ENCODE measurements around the gene ZNF469.

Gene ZNF469

GRCh38 chr16:88346680-88347505 is 35.9 kb upstream of the ZNF469 start:
- no peak for DNase-seq (ENCODE audit: low read depth)

- DNase-seq (ENCODE audit: low read depth), result no peak
Observed at GRCh38 chr16:88347656-88348376, 34.9 kb upstream of the ZNF469 start.

GRCh38 chr16:88348377-88349152 is 34.2 kb upstream of the ZNF469 start:
- no peak for DNase-seq (ENCODE audit: low read depth)

GRCh38 chr16:88349153-88349902 is 33.4 kb upstream of the ZNF469 start:
- no peak for DNase-seq (ENCODE audit: low read depth)

DNA sequence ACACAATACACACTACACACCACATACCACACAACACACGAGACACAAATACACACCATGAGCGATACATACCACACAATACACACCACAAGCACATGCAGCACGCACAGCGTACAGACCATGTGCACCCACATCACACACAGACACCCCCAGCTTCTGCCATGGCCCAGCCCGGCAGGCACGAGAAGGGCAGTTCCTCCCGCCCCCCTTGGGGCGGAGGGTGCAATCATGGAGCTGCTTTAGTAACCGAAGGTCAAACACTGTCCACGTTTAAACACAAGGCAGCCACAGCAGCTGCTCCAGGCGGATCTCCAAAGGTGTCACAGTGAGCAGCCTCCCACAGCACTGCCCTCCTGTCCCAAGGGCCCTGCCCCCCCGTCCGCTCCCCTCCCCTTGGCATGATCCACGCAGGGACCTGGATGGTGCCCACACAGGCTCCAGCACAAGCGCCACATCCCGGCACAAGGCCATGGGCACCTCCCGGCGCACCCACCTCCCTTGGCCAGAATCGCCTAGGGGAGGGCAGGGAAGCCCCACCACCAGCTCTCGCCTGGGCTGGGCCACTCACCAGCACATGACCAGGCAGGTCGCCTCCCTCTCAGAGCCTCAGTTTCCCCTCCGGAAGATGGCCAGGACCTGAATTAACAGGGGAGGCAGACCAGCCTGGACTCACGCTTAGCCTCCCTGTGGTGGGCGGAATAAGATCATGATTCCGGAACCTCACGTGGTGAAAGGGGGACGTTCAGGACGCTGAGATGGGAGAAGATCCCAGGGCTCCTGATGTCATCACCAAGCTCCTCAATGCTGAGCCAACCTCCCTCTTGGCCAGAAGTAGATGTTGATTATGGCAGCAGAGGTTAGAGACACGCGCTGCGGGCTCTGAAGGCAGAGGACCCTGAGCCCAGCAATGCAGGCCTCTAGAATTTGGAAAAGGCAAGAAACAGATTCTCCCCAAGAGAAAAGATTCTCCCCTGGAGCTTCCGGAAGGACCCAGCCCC is 32.6 kb upstream of the ZNF469 start:
- DNase-seq (ENCODE audit: low read depth), result no peak

GRCh38 chr16:88350922-88351321 is 31.8 kb upstream of the ZNF469 start:
- no peak for DNase-seq (ENCODE audit: low read depth)

GRCh38 chr16:88351491-88352101 is 31.2 kb upstream of the ZNF469 start:
- no peak for DNase-seq (ENCODE audit: low read depth)

DNA sequence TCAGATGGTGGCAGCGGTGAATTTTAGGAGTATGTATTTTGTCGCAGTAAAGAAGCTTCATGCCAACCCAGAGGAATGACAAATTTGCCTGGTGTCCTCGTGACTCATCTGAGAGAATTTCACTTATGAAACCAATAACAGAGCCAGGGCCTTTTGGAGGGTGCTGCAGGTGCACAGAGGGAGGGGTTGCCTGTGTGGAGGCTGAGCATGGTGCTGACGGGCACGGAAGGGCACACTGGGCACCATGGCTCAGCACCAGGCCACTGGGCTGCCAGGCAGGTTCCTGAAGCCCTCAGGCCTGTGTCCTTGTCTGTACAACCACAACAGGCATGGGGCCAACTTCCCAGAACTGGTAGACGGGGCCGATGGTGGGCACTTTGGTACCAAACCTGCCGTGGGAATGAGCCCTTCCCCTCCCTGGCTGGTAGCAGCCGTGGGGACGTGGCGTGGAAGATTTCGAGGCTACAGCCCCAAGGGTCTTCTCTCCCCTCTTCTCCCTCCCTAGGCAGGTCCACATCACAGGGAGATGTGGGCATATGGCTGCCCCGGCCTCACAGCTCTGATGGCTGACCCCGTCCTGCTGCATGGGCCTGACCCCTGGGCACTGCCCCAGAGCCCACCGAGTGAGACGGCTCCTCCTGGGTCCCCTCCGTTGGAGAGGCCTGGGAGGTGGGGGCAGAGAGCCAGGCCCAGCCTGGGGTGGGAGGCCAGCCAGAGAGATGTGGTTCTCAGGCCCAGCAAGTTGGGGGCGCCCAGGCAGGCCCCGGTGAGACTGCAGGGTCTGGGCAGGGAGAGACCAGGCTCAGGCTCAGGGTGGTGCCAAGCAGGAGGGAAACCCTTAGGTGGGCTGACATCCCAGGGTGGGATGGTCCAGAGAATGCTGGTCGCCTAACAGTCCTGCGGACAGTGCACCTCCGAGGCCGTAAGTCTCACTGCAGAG is 30.2 kb upstream of the ZNF469 start:
- DNase-seq (ENCODE audit: low read depth), result no peak

GRCh38 chr16:88353232-88353631 is 29.5 kb upstream of the ZNF469 start:
- no peak for DNase-seq (ENCODE audit: low read depth)

DNA sequence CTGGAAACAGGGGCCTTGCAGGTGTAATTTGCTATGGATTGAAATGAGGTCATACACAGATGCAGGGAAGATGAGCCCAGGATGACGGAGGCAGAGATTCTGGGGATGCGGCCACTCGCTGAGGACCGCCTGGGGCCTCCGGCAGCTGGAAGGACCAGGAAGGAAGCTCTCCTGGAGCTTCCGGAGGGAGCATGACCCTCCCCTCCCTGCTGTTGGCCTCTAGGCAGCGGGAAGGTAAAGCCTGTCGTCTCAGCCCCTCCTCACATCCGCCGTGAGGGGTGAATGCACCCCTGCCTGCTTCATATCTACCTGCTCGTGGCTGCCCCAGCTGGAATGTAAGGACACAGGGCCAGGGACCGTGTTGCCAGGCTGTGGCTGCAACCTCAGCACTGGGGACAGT is 29.1 kb upstream of the ZNF469 start:
- no peak for DNase-seq (ENCODE audit: low read depth)

GRCh38 chr16:88354229-88355092 is 28.3 kb upstream of the ZNF469 start:
- DNase-seq (ENCODE audit: low read depth), result no peak

DNA sequence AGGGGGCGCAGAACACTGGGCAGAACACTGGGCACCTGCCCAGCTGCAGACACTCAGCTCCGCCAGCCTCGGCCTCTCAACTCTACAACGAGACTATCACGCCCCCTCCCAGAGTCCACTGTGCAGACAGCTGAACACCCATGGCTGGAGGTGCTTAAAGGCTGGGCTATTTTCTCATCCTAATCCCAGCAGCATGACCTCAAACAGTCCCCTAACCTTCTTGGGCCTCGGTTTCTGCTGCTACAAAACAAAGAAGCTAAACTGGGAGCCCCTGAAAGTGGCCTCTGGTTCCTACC is 27.7 kb upstream of the ZNF469 start:
- no peak for DNase-seq (ENCODE audit: low read depth)

DNA sequence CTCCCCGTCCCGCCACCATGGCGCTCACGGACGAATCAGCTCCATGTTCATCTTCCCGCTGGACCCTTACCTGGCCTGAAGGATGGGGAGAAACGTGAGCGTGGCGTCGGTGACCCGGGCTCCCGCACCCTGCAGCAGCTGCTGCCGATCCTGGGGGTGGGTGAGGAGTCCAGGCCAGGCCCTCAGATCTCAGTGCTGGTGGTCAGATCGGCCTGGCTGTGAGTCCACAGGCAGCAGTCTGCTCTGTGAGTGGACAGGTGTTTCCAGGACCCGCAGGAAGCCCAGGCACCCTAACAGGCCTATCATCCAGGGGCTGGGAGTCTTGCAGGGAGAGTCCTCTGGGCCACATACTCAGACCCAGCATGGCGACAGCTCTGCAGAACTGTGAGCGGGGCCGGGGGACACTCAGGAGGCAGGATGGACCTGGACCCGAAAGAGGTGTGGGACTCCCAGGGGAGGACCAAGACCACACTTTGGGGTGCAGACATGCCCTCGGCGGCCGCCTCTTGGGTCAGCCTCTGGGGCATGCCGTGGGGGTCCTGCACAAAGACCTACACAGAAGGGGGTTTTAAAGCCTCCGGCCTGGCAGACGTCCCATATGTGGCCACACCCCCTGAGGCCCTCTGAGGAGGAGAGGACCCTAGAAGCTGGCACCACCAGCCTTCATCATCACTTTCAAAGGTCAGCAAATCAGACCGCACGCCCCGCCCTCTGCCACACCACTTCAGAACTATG is 27.2 kb upstream of the ZNF469 start:
- no peak for DNase-seq (ENCODE audit: low read depth)

DNA sequence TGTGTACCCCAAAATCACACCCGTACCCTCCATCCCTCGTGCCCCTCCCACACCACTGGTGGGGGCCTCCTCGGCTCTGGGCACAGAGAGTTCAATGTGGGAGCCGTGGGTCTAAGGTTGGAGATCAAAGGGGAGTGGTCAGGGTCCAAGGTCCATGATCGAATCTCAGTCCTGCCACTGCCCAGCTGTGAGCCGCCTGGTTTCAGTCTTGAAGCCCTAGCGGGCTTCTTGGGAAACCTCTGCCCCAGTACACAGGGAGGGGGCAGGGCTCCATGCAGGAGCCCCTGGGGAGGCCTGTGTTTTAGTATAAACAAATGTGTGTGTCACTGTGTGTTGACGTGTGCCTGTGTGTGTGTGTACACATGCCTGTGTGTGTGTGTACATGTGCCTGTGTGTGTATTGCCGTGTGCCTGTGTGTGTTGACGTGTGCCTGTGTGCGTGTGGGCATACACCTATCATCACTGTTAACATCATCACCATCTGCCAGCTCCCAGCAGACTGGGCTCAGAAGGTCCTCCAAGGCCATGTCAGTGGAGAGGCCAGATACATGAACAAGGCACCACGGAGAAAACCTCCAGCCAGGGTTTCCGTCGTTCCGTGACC is 26.5 kb upstream of the ZNF469 start:
- DNase-seq (ENCODE audit: low read depth), result no peak

DNA sequence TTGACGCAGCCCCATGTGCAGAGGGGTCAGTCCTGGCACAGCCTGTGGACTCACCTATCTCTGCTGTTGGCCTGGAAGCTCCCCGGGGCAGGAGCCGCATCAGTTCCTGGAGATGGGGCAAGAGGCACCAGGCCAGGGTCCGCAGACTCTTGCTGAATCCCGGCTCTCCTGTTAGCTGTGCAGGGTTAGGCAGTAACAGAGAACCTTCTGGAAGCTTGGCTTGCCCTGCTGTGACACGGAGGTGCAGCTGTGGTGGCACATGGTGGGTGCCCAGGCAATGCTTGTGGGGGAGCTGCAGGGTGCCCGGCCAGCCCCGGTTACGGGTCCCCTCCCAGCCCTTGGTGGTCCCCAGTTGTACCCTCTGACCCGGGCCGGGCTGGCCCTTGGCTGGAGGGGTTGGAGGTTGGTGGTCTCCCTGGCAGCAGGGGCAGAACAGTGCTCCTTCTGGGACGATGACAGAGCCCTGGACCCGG is 26.0 kb upstream of the ZNF469 start:
- DNase-seq (ENCODE audit: low read depth), result no peak

DNA sequence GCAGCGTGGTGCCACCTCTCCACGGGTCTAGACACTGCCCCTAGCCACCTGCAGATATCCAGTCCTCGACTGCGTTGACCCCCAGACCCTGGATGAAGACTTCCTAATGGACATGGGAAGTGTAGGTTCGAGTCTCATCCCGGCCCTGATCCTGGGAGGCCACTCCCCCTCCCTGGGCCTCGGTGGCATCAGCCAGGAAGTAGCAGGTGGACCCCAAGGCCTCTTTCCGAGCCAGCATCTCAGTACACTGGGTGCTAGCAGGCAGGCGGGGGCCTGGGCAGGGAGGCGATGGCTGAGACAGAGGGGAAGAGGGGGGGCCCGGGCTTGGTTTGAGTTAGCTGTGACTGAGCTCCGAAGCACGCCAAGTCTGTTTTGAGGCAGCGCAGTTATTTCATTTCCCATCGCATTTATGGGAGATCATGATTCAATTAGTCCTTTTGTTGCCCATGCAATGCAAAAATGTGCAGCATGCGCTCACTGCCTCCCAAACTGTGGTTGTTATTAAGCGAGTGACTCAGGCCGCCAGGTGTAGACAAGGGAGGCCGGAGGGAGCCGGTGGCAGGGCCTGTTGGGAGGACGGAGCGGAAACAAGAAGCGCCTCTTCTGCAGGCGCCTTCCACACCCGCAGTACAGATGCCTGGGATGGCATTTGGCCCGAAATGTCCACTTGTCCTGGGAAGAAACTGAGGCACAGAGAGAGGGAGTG is 25.3 kb upstream of the ZNF469 start:
- DNase-seq (ENCODE audit: low read depth), result no peak

GRCh38 chr16:88358023-88358420 is 24.7 kb upstream of the ZNF469 start:
- DNase-seq (ENCODE audit: low read depth), result no peak

All from activated T-cell treated with anti-CD3 and anti-CD28 coated beads for 48 hours (primary cell).